Measurements from ENCODE around the gene SPATS2L. TPM values are rescaled to one million over a fixed set of nuclear protein-coding genes. Genes with fewer than 3 reads are reported as not detected.

SPATS2L gene
- total RNA-seq, 1 experiment from 2014 or later: 112 TPM

GRCh38 chr2:200276472-200276871 lies 30.0 kb upstream of the SPATS2L start (continued):
- TF ChIP-seq ZNF532 (CRISPR knock-in tag; IDR thresholded peaks at IDR 0.05; ENCODE audit: borderline replicate concordance) (no peak), HMGA2 (CRISPR knock-in tag; IDR thresholded peaks at IDR 0.05) (no peak), SMAD4 (CRISPR knock-in tag; IDR thresholded peaks at IDR 0.05) (no peak), ZNF121 (CRISPR knock-in tag; IDR thresholded peaks at IDR 0.05) (no peak)

DNA sequence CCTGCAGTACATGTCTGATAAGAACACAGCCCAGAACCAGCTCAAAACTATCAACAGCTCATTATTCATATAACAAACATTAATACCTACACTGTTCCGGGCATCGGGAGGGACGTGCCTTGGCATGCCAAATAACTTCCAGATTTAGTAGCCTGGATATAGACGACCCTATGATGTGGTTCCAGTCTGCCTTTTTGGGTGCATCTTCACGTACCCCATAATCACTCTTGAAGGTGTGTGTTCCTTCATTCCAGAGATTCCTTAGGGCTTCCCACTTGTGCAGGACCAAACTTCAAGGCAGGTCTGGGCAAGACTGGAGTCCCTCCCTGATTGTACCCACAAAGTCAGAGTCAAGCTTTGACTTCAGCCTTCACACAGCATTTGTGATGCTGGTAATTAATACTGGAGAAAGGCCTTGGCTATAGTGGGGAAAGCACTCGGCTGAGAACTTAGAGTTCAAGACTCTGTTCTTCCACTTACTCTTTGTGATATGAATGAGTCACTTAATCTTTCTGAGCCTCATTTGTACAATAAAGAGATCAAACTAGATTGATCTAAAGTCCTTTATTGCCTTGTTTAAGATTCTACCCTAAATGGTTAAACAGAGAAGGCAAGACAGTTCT lies 27.7 kb upstream of the SPATS2L start:
- DNase-seq (ENCODE audit: low spot score) (no peak), ATAC-seq (no peak)
- TF ChIP-seq FOXP1 (CRISPR knock-in tag; IDR thresholded peaks at IDR 0.05; ENCODE audit: borderline replicate concordance): no peak
- ChIA-PET POLR2A (no interaction called here), CTCF (no interaction called here)
- Mint-ChIP-seq H3K27ac (no peak overlapping the region), H3K9me3 (0 out of 2 replicates have a peak, but pooled peaks cover 3% of the 10 kb centered on the region), H3K4me1 (peaks cover 20% of the 10 kb centered on the region), H3K27me3 (ENCODE audit: low read depth) (no peaks in the 10 kb centered on the region), H3K36me3 (no peaks in the 10 kb centered on the region), H3K4me3 (no peak overlapping the region)

DNA sequence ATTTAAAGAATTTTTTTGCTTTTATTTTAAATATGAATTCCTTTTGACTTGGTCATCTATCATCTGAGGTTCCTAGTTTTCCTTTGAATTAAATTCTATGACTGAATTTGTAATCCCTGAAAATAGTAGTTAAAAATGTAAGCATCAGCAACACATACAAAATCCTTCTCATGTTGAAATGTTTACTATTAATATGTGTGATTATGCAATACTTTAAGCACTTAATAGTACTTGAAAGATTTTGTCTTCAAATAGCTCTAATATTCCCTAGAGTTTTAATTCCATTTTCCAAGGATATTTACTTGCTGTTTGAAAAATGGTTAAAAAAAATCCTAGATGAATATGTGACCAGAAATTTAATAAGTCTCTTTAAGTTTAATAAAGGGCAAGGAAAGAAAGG lies 26.6 kb upstream of the SPATS2L start:
- Mint-ChIP-seq H3K36me3 (no peaks in the 10 kb centered on the region), H3K27ac (no peak overlapping the region), H3K9me3 (0 out of 2 replicates have a peak, but pooled peaks cover 3% of the 10 kb centered on the region), H3K4me3 (no peak overlapping the region), H3K27me3 (ENCODE audit: low read depth) (no peaks in the 10 kb centered on the region), H3K4me1 (peaks cover 14% of the 10 kb centered on the region)
- ChIA-PET CTCF (no interaction called here), POLR2A (no interaction called here)
- ATAC-seq (no peak), DNase-seq (ENCODE audit: low spot score) (no peak)
- TF ChIP-seq CDX4 (CRISPR knock-in tag; IDR thresholded peaks at IDR 0.05; ENCODE audit: borderline replicate concordance) (no peak), ATF1 (CRISPR knock-in tag; IDR thresholded peaks at IDR 0.05) (no peak), RORB (CRISPR knock-in tag; IDR thresholded peaks at IDR 0.05) (no peak), KAT7 (CRISPR knock-in tag; IDR thresholded peaks at IDR 0.05; ENCODE audit: borderline replicate concordance) (no peak), OVOL2 (CRISPR knock-in tag; IDR thresholded peaks at IDR 0.05; ENCODE audit: borderline replicate concordance) (no peak), TP53 (CRISPR knock-in tag; IDR thresholded peaks at IDR 0.05) (no peak), FOXP4 (CRISPR knock-in tag; IDR thresholded peaks at IDR 0.05) (no peak), IRF1 (CRISPR knock-in tag; IDR thresholded peaks at IDR 0.05) (no peak), GABPB1 (CRISPR knock-in tag; IDR thresholded peaks at IDR 0.05) (no peak), SMAD4 (CRISPR knock-in tag; IDR thresholded peaks at IDR 0.05) (no peak), ZBTB21 (CRISPR knock-in tag; IDR thresholded peaks at IDR 0.05; ENCODE audit: borderline replicate concordance) (no peak), MYBL2 (CRISPR knock-in tag; IDR thresholded peaks at IDR 0.05) (no peak), TEAD1 (CRISPR knock-in tag; IDR thresholded peaks at IDR 0.05) (no peak), AFF4 (CRISPR knock-in tag; IDR thresholded peaks at IDR 0.05; ENCODE audit: borderline replicate concordance) (no peak), NR2C2 (CRISPR knock-in tag; IDR thresholded peaks at IDR 0.05) (no peak), FOXK1 (CRISPR knock-in tag; IDR thresholded peaks at IDR 0.05) (no peak), TEAD4 (CRISPR knock-in tag; IDR thresholded peaks at IDR 0.05) (no peak), TCF7 (CRISPR knock-in tag; IDR thresholded peaks at IDR 0.05; ENCODE audit: low read depth) (no peak), SP1 (CRISPR knock-in tag; conservative IDR thresholded peaks at IDR 0.05) (no peak)
